Tibial artery (tissue), 4 donors: Measurements from ENCODE around the gene SLC13A3.

Experiments used
- DNase-seq, 2 donors: peaks; one replicate each; pipeline ENCODE4 v3.0.0-alpha.2; 2019
- H3K27ac ChIP-seq, 2 donors: fragments of 200-600 bp; sonication (generic) in 1 of 2; 1 replicate in 1 of 2; 2 replicates in 1 of 2; pipeline ENCODE4 v1.5.1; 2018 to 2019; ENCODE audit warnings: mild to moderate bottlenecking in 1 of 2
- H3K27me3 ChIP-seq, 2 donors: fragments of 200-600 bp; sonication (generic) in 1 of 2; one replicate each; pipeline versions ENCODE4 v1.5.1 to v1.6.0; 2016 to 2019
- H3K36me3 ChIP-seq, 3 donors: fragments of 200-600 bp; sonication (generic) in 2 of 3; one replicate each; pipeline ENCODE4 v1.5.1; 2016 to 2019; ENCODE audit warnings: mild to moderate bottlenecking in 2 of 3
- H3K4me1 ChIP-seq, 4 donors: fragments of 200-600 bp; sonication (generic) in 2 of 4; 1 replicate in 3 of 4; 2 replicates in 1 of 4; pipeline ENCODE4 v1.5.1; 2016 to 2019
- H3K4me3 ChIP-seq, 2 donors: fragments of 200-600 bp; sonication (generic) in 1 of 2; 1 replicate in 1 of 2; 2 replicates in 1 of 2; pipeline ENCODE4 v1.5.1; 2018 to 2019; ENCODE audit warnings: mild to moderate bottlenecking in 2 of 2
- H3K9me3 ChIP-seq, 3 donors: fragments of 200-600 bp; sonication (generic) in 1 of 3; one replicate each; pipeline ENCODE4 v1.5.1; 2016 to 2019
- intact Hi-C: fragments of 100-400 bp; cut with DNase I; formaldehyde crosslinking; loops from one replicate; pipeline ENCODE4 v1.15.0; 2023; ENCODE audit warnings: low total_unique reads
- TF ChIP-seq, protein P1 (sequence below), 2 experiments: fragments of 200-600 bp in 1 of 2; fragments of 450-650 bp in 1 of 2; IDR thresholded peaks; one replicate each; pipeline ENCODE4 v1.5.1; 2017 to 2019; ENCODE audit warnings: antibody characterized with exemption in 2 of 2, mild to moderate bottlenecking in 1 of 2, moderate library complexity in 1 of 2

Gene SLC13A3

DNA sequence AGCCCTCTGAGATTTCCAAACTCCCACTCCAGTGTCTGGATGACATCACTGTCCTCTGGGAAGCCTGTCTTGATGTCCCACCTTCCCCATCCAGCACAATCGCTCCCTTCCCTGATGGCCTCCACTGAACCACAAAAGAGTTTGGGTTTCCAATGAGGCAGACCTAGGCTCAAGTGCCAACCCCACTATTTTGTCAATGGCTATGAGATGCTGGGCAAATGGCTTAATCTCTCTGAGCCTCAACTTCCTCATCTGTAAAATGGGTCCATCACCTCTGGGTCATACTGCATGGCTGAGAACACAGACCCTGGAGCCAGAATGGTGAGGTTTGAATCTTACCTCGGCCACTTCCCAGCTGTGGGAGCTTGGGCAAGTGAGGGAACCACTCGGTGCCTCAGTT, 11.7 kb downstream of the SLC13A3 start:
- Histone ChIP-seq H3K36me3 (no peaks in the 10 kb centered on the region), H3K27ac (no peak overlapping the region), H3K4me3 (no peak overlapping the region), H3K9me3 (no peaks in the 10 kb centered on the region), H3K27me3 (no peaks in the 10 kb centered on the region), H3K4me1 (no peaks in the 10 kb centered on the region)
- DNase-seq, result no peak
- TF ChIP-seq, protein P1, sequence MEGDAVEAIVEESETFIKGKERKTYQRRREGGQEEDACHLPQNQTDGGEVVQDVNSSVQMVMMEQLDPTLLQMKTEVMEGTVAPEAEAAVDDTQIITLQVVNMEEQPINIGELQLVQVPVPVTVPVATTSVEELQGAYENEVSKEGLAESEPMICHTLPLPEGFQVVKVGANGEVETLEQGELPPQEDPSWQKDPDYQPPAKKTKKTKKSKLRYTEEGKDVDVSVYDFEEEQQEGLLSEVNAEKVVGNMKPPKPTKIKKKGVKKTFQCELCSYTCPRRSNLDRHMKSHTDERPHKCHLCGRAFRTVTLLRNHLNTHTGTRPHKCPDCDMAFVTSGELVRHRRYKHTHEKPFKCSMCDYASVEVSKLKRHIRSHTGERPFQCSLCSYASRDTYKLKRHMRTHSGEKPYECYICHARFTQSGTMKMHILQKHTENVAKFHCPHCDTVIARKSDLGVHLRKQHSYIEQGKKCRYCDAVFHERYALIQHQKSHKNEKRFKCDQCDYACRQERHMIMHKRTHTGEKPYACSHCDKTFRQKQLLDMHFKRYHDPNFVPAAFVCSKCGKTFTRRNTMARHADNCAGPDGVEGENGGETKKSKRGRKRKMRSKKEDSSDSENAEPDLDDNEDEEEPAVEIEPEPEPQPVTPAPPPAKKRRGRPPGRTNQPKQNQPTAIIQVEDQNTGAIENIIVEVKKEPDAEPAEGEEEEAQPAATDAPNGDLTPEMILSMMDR (IDR thresholded peaks at IDR 0.05), result no peak
- intact Hi-C loops, result no loop called here

DNA sequence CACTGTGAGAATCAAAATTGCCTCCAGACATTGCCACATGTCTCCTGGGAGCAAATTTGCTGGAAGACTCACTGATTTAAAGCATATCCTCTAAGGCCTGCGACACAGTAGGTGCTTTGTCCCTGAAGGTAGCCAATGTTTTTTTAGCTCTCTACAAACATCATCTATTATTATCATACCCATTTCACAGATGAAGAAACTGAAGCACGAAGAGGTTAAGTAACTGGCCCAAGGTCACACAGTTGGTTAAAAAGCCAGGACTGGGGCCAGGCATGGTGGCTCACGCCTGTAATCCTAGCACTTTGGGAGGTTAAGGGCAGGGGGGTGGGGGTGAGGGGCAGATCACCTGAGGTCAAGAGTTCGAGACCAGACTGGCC, 12.4 kb downstream of the SLC13A3 start:
- Histone ChIP-seq H3K27me3 (no peaks in the 10 kb centered on the region), H3K27ac (no peak overlapping the region)
- TF ChIP-seq, protein P1 (IDR thresholded peaks at IDR 0.05), result no peak

DNA sequence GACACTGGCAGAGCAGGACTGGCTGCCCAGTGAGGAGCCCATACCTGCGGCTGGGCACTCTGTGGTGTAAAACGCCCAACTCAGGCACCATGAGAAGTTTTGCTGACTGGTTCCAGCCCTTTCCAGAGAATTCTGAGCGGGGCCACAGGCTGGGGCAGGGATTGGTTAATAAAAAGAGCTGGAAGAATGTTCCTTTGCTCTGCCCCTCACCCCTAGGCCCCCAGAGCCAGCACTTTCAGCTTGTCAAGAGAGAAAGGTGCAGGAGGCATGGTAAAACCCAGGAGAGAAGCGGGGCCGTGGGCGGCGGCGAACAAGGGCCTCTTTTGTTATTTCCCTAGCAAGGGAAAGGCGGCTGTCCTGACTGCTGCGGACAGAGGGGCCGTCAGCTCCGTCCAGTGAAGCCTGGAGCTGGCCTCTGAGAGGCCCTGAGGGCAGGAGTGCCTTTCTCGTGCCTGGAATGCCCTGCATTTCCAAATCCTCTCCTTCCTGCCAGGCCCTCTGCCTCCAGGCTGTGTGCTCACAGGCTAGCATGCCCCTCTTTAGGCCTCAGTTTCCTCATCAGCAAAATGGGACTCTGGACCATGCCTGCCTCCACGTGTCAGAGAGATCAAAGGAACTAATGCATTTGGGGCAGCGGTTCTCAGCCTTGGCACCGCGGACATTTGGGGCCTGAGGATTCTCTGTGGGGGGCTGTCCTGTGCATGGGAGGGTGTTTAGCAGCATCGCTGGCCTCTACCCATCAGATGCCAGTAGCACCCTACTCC, 12.9 kb downstream of the SLC13A3 start:
- Histone ChIP-seq H3K36me3 (no peaks in the 10 kb centered on the region), H3K9me3 (no peaks in the 10 kb centered on the region), H3K4me1 (no peaks in the 10 kb centered on the region), H3K27ac (no peak overlapping the region), H3K27me3 (no peaks in the 10 kb centered on the region), H3K4me3 (no peak overlapping the region)
- no peak for DNase-seq
- TF ChIP-seq, protein P1 (IDR thresholded peaks at IDR 0.05), result no peak
- intact Hi-C loops, result no loop called here

More for the DNA sequence above, 12.4 kb downstream of the SLC13A3 start:
- no peaks in the 10 kb centered on the region for H3K9me3 ChIP-seq
- DNase-seq, result no peak
- H3K4me1 ChIP-seq, result no peaks in the 10 kb centered on the region
- intact Hi-C loops, result no loop called here
- no peaks in the 10 kb centered on the region for H3K36me3 ChIP-seq
- no peak overlapping the region for H3K4me3 ChIP-seq

DNA sequence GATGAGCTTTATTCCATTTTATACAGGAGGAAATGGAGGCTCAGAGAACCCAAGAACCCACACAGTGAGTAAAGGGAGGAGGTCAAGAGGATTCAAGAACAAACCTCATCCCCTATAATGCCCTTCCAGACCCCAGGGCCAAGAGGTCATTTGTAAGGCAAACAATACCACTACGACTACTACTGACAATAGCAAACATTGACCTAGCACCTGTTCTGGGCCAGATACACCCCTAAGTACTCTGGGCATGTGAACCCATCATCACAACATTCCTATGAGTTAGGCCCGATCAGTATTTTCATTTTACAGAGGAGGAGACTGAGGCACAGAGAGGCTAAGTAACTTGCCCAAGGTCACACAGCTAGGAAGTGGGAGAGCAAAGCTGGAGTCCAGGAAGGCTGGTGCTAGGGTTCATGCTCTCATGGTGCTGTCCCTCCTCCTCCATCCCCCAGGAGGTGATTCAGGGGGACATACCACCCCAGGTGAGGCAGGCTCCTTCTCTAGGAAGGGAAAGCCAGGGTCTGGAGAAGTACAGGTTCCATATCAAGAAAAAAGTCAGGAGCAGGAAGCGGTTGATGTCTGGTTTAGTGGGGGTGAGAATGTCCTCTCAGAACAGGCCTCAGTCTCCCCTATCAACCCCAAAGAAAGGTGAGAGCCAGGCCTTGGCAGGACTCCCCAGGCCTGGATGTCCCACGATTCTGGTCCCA, 13.7 kb downstream of the SLC13A3 start:
- Histone ChIP-seq H3K27me3 (no peaks in the 10 kb centered on the region), H3K27ac (no peak overlapping the region)

DNA sequence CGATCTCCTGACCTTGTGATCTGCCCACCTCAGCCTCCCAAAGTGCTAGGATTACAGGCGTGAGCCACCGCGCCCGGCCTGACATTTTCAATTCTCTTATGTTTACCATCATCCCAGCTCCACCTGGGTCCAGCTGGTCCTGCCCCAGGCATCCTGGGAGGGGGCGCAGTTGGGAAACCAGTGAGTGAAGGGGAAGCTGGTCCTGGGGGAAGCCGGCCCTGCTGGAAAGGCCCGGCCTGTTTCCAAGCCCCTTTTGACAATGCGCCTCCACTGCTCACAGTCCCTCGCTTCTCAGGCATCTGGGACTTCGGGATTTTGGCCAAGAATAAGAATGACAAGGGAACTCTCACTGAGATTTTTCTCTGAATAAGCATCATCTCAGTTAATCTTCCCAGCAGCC, 14.2 kb downstream of the SLC13A3 start:
- TF ChIP-seq, protein P1 (IDR thresholded peaks at IDR 0.05), result no peak
- H3K27me3 ChIP-seq, result no peaks in the 10 kb centered on the region
- no peaks in the 10 kb centered on the region for H3K36me3 ChIP-seq
- no peak overlapping the region for H3K4me3 ChIP-seq
- DNase-seq, result no peak
- intact Hi-C loops, result no loop called here
- H3K27ac ChIP-seq, result no peak overlapping the region
- no peaks in the 10 kb centered on the region for H3K4me1 ChIP-seq
- H3K9me3 ChIP-seq, result no peaks in the 10 kb centered on the region

More for the DNA sequence above, 13.7 kb downstream of the SLC13A3 start:
- DNase-seq, result no peak
- Histone ChIP-seq H3K36me3 (no peaks in the 10 kb centered on the region), H3K4me3 (no peak overlapping the region), H3K4me1 (no peaks in the 10 kb centered on the region), H3K9me3 (no peaks in the 10 kb centered on the region)
- intact Hi-C loops, result no loop called here
- TF ChIP-seq, protein P1 (IDR thresholded peaks at IDR 0.05), result no peak
